Mesenchymal stem cell (in vitro differentiated cells and primary cell): ENCODE data around the gene CX3CL1.

Source experiments
- DNase-seq: peaks from one replicate; pipeline ENCODE4 v3.0.0-alpha.2; 2013
- H2AFZ ChIP-seq: one replicate; pipeline ENCODE4 v1.6.1; 2013; ENCODE audit warnings: low read depth, mild to moderate bottlenecking, control low read depth, inconsistent platforms, low read length, moderate library complexity
- H2AK5ac ChIP-seq: 2 replicates; pipeline ENCODE4 v1.6.1; 2013; ENCODE audit warnings: low read length, moderate library complexity, mild to moderate bottlenecking, inconsistent platforms; ENCODE audit not compliant: severe bottlenecking
- H2BK120ac ChIP-seq: one replicate; pipeline ENCODE4 v1.6.1; 2013; ENCODE audit warnings: low read depth, mild to moderate bottlenecking, inconsistent platforms, low read length, moderate library complexity
- H2BK12ac ChIP-seq, 2 experiments: one replicate each; pipeline ENCODE4 v1.6.1; 2013; ENCODE audit warnings: inconsistent platforms in 2 of 2, low read length in 2 of 2, mild to moderate bottlenecking in 2 of 2, moderate library complexity in 2 of 2, control low read depth in 1 of 2
- H2BK15ac ChIP-seq: one replicate; pipeline ENCODE4 v1.6.1; 2013; ENCODE audit warnings: mild to moderate bottlenecking, low read depth, inconsistent platforms; ENCODE audit not compliant: poor library complexity, severe bottlenecking
- H2BK5ac ChIP-seq: 2 replicates; pipeline ENCODE4 v1.6.1; 2013; ENCODE audit warnings: low read depth, mild to moderate bottlenecking, low read length, control low read depth, inconsistent platforms; ENCODE audit not compliant: poor library complexity, severe bottlenecking
- H3K14ac ChIP-seq, 2 experiments: one replicate each; pipeline ENCODE4 v1.6.1; 2013; ENCODE audit warnings: inconsistent platforms in 2 of 2, low read length in 2 of 2, control low read depth in 1 of 2, mild to moderate bottlenecking in 1 of 2, moderate library complexity in 1 of 2
- H3K18ac ChIP-seq, 2 experiments: one replicate each; pipeline ENCODE4 v1.6.1; 2013; ENCODE audit warnings: inconsistent platforms in 2 of 2, low read length in 2 of 2, control low read depth in 1 of 2, low read depth in 1 of 2, mild to moderate bottlenecking in 1 of 2
- H3K23ac ChIP-seq, 2 experiments: one replicate each; pipeline ENCODE4 v1.6.1; 2013; ENCODE audit warnings: inconsistent platforms in 2 of 2, low read length in 2 of 2, mild to moderate bottlenecking in 2 of 2, moderate library complexity in 2 of 2, control low read depth in 1 of 2
- H3K27ac ChIP-seq: 2 replicates; pipeline ENCODE4 v1.5.1; 2013; ENCODE audit warnings: mild to moderate bottlenecking, moderate library complexity, low read length, control low read depth, inconsistent platforms; ENCODE audit not compliant: poor library complexity, severe bottlenecking
- H3K27me3 ChIP-seq, 2 experiments: 2 replicates each; pipeline versions ENCODE4 v1.6.1 to v1.7.0; 2013; ENCODE audit warnings: low read length in 2 of 2, mild to moderate bottlenecking in 2 of 2, moderate library complexity in 2 of 2, control low read depth in 1 of 2, inconsistent platforms in 1 of 2; ENCODE audit not compliant: control insufficient read depth in 1 of 2, insufficient read depth in 1 of 2
- H3K36me3 ChIP-seq, 2 experiments: 2 replicates each; pipeline versions ENCODE4 v1.6.1 to v1.7.0; 2013; ENCODE audit warnings: low read length in 2 of 2, control low read depth in 1 of 2, inconsistent platforms in 1 of 2, low read depth in 1 of 2, mild to moderate bottlenecking in 1 of 2; ENCODE audit not compliant: insufficient read depth in 2 of 2, control insufficient read depth in 1 of 2
- H3K4ac ChIP-seq, 2 experiments: one replicate each; pipeline ENCODE4 v1.6.1; 2013; ENCODE audit warnings: inconsistent platforms in 2 of 2, low read length in 2 of 2, mild to moderate bottlenecking in 2 of 2, moderate library complexity in 2 of 2, control low read depth in 1 of 2, low read depth in 1 of 2
- H3K4me1 ChIP-seq: 2 replicates; pipeline ENCODE4 v1.6.1; 2013; ENCODE audit warnings: low read depth, low read length, control low read depth; ENCODE audit not compliant: control insufficient read depth, insufficient read depth
- H3K4me2 ChIP-seq: 2 replicates; pipeline ENCODE4 v1.6.1; 2013; ENCODE audit warnings: low read length, mild to moderate bottlenecking, inconsistent platforms; ENCODE audit not compliant: poor library complexity, severe bottlenecking
- H3K4me3 ChIP-seq, 2 experiments: 2 replicates each; pipeline versions ENCODE4 v1.5.1 to v1.7.0; 2013; ENCODE audit warnings: low read length in 2 of 2, mild to moderate bottlenecking in 2 of 2, control low read depth in 1 of 2, low read depth in 1 of 2; ENCODE audit not compliant: insufficient read depth in 1 of 2
- H3K79me1 ChIP-seq: replicated peaks from 2 replicates; pipeline ENCODE4 v1.6.1; 2013; ENCODE audit warnings: mild to moderate bottlenecking, control low read depth, low read length, inconsistent platforms; ENCODE audit not compliant: poor library complexity, severe bottlenecking
- H3K9ac ChIP-seq: 2 replicates; pipeline ENCODE4 v1.7.0; 2013; ENCODE audit warnings: mild to moderate bottlenecking, low read length, moderate library complexity
- H3K9me3 ChIP-seq: 2 replicates; pipeline ENCODE4 v1.7.0; 2013; ENCODE audit warnings: mild to moderate bottlenecking, low read length; ENCODE audit not compliant: control insufficient read depth
- H4K8ac ChIP-seq: one replicate; pipeline ENCODE4 v1.6.1; 2013; ENCODE audit warnings: inconsistent platforms, mild to moderate bottlenecking, low read length, moderate library complexity
- H4K91ac ChIP-seq: one replicate; pipeline ENCODE4 v1.6.1; 2013; ENCODE audit warnings: mild to moderate bottlenecking, low read length, inconsistent platforms
- WGBS: methylation state at CpG from one replicate; pipeline ENCODE4 v1.1.7; 2013; ENCODE audit warnings: mixed read lengths; 5-methylcytosine and 5-hydroxymethylcytosine counted together

Gene CX3CL1

GRCh38 chr16:57430955-57431354 is 58.7 kb downstream of the CX3CL1 start:
- no peak overlapping the region for H3K9ac ChIP-seq
- H3K23ac ChIP-seq = no peak overlapping the region
- DNase-seq = no peak
- no peak overlapping the region for H3K4me2 ChIP-seq
- no peak overlapping the region for H2BK5ac ChIP-seq
- no peak overlapping the region for H2BK120ac ChIP-seq
- H3K27me3 ChIP-seq = no peaks in the 10 kb centered on the region
- H3K36me3 ChIP-seq = peaks cover 70 to 92% of the 10 kb centered on the region in 2 experiments
- no peak overlapping the region for H2AK5ac ChIP-seq
- H4K91ac ChIP-seq = no peak overlapping the region
- no peak overlapping the region for H3K4ac ChIP-seq
- H2BK15ac ChIP-seq = no peak overlapping the region
- no peak overlapping the region for H3K18ac ChIP-seq
- WGBS = 96% methylated on average over 5 of the region's 5 CpGs
- H3K14ac ChIP-seq = no peak overlapping the region
- H3K79me1 ChIP-seq = peaks cover 11% of the 10 kb centered on the region
- H2AFZ ChIP-seq = no peak overlapping the region
- no peaks in the 10 kb centered on the region for H3K4me1 ChIP-seq
- no peak overlapping the region for H3K27ac ChIP-seq
- H3K4me3 ChIP-seq = no peak overlapping the region
- H2BK12ac ChIP-seq = no peak overlapping the region
- H3K9me3 ChIP-seq = no peaks in the 10 kb centered on the region
- H4K8ac ChIP-seq = no peak overlapping the region

DNA sequence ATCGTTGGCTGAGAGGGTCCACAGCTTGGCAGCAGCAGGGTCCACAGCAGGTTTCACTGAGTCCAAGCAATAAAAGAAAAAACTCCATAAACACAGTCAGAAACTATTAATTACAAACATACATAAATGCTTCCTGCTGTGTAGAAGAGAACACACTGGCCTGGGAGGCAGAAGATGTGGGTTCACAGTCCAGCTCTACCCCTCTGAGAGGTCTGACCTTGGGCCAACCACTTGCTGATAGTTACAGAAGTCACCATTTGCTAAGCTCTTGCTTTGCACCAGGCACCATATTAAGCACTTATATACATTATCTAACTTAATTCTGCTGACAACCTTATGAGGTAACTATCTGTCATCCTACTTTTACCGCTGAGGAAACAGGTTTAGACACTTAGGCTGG is 60.2 kb downstream of the CX3CL1 start:
- no peak overlapping the region for H2BK5ac ChIP-seq
- no peak overlapping the region for H3K4me3 ChIP-seq
- DNase-seq = no peak
- H2AK5ac ChIP-seq = no peak overlapping the region
- H2BK120ac ChIP-seq = no peak overlapping the region
- H3K18ac ChIP-seq = no peak overlapping the region
- H3K4me2 ChIP-seq = no peak overlapping the region
- H3K9me3 ChIP-seq = no peaks in the 10 kb centered on the region
- no peaks in the 10 kb centered on the region for H3K4me1 ChIP-seq
- peaks cover 61 to 92% of the 10 kb centered on the region in 2 experiments for H3K36me3 ChIP-seq
- 93% methylated on average over 2 of the region's 2 CpGs for WGBS
- H2AFZ ChIP-seq = no peak overlapping the region
- H3K14ac ChIP-seq = no peak overlapping the region
- H3K27ac ChIP-seq = no peak overlapping the region
- H3K4ac ChIP-seq = no peak overlapping the region
- no peak overlapping the region for H3K23ac ChIP-seq
- no peak overlapping the region for H4K91ac ChIP-seq
- H4K8ac ChIP-seq = no peak overlapping the region
- H2BK12ac ChIP-seq = no peak overlapping the region
- H3K9ac ChIP-seq = no peak overlapping the region
- H3K27me3 ChIP-seq = no peaks in the 10 kb centered on the region
- H3K79me1 ChIP-seq = peaks cover 13% of the 10 kb centered on the region
- no peak overlapping the region for H2BK15ac ChIP-seq

DNA sequence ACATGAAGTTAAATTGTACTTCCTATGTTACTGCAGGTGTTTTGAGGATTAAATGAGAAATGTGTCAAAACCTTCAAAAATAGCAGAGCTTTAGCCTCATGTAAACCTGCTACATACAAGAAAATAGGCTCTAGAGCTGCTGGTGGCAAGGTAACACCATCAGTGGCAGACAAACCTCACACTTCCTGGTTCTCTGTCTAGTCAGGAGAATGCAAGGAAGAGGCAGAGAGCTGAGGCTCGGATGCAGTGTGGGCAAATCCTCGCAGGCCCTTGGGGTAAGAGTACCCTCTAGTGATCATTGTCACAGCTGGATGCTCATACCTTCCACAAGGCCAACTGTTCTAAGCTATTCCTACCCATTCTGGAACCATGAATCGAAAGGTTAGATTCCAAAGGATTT is 60.7 kb downstream of the CX3CL1 start:
- no peak overlapping the region for H3K4me2 ChIP-seq
- no peaks in the 10 kb centered on the region for H3K27me3 ChIP-seq
- H2AK5ac ChIP-seq = no peak overlapping the region
- H3K4me3 ChIP-seq = no peak overlapping the region
- no peak overlapping the region for H2BK12ac ChIP-seq
- H3K9ac ChIP-seq = no peak overlapping the region
- no peaks in the 10 kb centered on the region for H3K9me3 ChIP-seq
- peaks cover 60 to 91% of the 10 kb centered on the region in 2 experiments for H3K36me3 ChIP-seq
- no peak overlapping the region for H3K27ac ChIP-seq
- H4K91ac ChIP-seq = no peak overlapping the region
- H2BK5ac ChIP-seq = no peak overlapping the region
- DNase-seq = no peak
- H3K79me1 ChIP-seq = peaks cover 13% of the 10 kb centered on the region
- no peaks in the 10 kb centered on the region for H3K4me1 ChIP-seq
- no peak overlapping the region for H2AFZ ChIP-seq
- H2BK15ac ChIP-seq = no peak overlapping the region
- H3K14ac ChIP-seq = no peak overlapping the region
- 91% methylated on average over 3 of the region's 3 CpGs for WGBS
- H2BK120ac ChIP-seq = no peak overlapping the region
- peak overlapping the region in 1 of 2 experiments; percentile 42 for H3K23ac ChIP-seq
- H3K18ac ChIP-seq = no peak overlapping the region
- no peak overlapping the region for H4K8ac ChIP-seq
- no peak overlapping the region for H3K4ac ChIP-seq

DNA sequence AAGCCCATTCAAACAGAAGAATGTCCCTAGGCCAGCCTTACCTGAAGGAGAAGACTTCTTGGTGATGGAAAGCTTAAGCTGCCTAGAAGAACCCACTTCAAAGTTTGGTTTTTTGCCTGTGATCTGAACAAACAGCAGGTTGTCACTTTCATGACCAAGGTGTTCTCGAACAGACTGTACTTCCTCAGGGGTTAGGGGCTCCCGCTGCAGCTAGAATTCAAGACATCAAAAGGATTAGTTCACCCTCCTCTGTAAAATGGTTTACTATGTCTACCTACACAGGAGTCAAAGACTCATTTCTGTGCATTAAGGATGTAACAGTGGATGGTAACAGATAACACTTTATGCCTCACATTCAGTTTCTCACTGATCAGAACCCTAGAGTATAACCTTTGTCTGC is 61.7 kb downstream of the CX3CL1 start:
- Histone ChIP-seq H2AFZ (no peak overlapping the region), H3K4me3 (no peak overlapping the region), H4K91ac (no peak overlapping the region), H3K4ac (no peak overlapping the region), H3K9me3 (no peaks in the 10 kb centered on the region), H2BK15ac (no peak overlapping the region), H3K4me1 (no peaks in the 10 kb centered on the region), H2BK120ac (no peak overlapping the region), H2AK5ac (no peak overlapping the region), H3K18ac (no peak overlapping the region), H3K27ac (no peak overlapping the region), H3K4me2 (no peak overlapping the region), H3K23ac (no peak overlapping the region), H3K79me1 (peaks cover 15% of the 10 kb centered on the region), H2BK5ac (no peak overlapping the region), H4K8ac (no peak overlapping the region), H2BK12ac (no peak overlapping the region), H3K14ac (no peak overlapping the region), H3K27me3 (no peaks in the 10 kb centered on the region), H3K9ac (no peak overlapping the region), H3K36me3 (peaks cover 53 to 90% of the 10 kb centered on the region in 2 experiments)
- WGBS = 100% methylated on average over 2 of the region's 2 CpGs
- DNase-seq = no peak
